ENCODE measurements around the gene ZMYND8. TPM values are rescaled to one million over a fixed set of nuclear protein-coding genes. Genes with fewer than 3 reads are reported as not detected.
"Not testable (repeated sequence)": the region's sequence is repeated elsewhere in the genome, so short reads cannot be mapped to it uniquely, and the experiment has no call there.

Gene ZMYND8
- polyA plus RNA-seq, 3 donors = 41.8 to 44.2 (median 43.6) TPM

DNA sequence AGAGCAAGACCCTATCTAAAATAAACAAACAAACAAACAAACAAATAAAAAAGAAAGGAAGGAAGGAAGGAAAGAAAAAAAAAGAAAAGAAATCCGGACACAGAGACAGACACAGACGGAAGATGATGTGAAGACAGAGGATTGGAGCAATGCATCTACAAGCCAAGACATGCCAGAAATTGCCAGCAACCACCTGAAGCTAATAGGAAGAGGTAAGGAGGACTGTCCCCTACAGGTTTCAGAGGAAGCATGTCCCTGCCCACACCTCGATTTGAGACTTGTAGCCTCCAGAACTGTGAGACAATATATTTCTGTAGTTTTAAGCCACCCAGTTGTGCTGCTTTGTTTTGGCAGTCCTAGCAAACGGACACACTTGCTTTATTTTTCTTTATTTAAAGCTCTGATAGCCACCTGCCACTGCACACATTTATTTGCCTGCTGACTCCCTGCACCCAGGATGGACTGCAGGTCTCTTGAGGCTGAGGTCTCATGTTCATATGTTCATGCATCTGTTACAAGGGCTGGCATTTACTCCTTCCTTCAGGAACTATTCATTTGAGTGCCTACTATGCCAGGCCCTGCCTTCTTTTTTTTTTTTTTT, 20.7 kb upstream of the ZMYND8 start:
- DNase-seq (ENCODE audit: extremely low read depth in 1 of 11, low read depth in 9 of 11, low spot score in 4 of 11) = no peak

DNA sequence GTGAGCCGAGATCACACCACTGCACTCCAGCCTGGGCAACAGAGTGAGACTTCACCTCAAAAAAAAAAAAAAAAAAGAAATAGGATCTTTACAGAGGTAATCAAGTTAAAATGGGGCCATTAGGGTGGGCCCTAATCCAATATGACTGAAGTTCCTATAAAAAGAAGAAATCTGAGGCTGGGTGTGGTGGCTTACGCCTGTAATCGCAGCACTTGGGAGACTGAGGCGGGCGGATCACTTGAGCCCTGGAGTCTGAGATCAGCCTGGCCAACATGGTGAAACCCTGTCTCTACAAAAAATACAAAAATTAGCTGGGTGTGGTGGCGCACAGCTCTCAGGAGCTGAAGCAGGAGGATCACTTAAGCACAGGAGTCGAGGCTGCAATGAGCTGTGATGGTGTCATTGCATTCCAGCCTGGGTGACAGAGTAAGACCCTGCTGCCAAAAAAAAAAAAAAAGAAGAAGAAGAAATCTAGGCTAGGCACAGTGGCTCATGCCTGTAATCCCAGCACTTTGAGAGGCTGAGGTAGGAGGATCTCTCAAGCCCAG, 19.7 kb upstream of the ZMYND8 start:
- not testable (repeated sequence) for DNase-seq (ENCODE audit: extremely low read depth in 1 of 11, low read depth in 9 of 11, low spot score in 4 of 11)

DNA sequence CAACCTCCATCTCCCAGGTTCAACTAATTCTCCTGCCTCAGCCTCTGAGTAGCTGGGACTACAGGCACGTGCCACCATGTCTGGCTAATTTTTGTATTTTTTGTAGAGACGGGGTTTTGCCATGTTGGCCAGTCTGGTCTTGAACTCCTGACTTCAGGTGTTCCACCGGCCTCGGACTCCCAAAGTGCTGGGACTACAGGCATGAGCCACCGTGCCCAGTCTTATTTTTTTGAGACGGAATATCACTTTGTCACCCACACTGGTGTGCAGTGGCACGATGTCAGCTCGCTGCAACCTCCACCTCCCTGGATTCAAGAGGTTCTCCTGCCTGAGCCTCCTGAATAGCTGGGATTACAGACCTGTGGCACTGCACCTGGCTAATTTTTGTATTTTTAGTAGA, 17.6 kb upstream of the ZMYND8 start:
- not testable (repeated sequence) for DNase-seq (ENCODE audit: extremely low read depth in 1 of 11, low read depth in 9 of 11, low spot score in 4 of 11)

DNA sequence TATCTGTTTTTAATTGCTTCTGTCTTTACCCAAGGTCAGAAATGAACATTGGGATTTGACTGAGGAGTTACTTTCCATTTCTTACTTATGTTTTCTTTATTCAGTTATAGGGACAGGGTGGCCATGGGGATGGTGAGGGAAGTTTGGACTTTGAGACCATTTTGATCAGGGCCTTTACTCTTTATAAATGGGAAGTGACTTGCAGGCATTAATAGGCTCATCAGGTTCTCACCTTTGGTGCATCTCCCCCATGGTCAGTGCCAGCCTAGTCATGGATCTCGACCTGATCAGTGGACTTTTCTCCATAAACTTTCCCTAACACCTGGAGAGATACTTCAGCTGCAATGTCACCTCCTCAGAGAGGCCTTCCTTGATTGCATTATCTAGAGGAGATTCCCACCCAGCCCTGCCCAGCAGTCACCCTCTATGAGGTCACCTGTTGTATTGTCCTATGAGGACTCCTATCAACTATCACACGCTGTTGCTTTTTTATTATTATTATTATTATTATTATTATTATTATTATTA, 16.8 kb upstream of the ZMYND8 start:
- no peak for DNase-seq (ENCODE audit: extremely low read depth in 1 of 11, low read depth in 9 of 11, low spot score in 4 of 11)

DNA sequence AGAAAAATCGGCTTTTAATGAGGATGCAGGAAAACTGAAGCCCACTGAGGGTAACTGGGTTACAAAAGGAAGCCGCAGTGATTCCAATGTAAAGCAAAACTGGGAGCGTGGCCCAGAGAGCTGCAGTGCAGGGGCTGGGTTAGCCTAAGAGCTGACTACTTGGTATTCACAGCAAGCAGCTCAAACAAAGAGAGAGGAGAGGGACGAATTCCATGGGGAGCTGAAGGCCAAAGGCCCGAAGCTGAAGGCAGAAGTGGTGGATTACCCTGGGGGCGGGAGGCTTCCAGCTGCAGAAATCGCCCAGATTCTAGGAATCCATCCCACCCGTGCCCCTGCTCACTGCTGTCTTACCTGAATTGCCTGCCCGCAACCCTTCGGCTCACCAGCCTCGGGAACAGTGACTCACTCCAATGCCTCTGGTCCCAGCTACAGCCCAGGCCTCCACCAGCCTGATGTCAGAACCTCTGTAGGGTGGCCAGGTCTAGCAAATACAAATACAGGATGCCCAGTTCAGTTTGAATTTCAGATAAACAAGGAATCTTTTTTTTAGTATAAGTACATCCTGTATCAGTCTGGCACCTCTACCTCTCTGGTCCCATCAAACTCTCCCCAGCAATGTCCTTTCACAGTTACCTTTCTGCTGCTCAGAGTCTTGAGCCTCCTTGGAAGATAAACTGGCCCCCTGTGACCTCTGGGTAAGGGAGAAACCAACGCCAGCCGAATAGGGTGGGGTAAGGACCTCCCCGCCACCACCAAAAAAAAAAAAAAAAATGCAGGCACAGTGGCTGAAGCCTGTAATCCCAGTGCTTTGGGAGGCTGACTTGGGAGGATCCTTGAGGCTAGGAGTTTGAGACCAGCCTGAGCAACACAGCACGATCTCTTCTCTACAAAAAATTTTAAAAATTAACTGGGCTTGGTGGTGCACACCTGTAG, 14.6 kb upstream of the ZMYND8 start:
- DNase-seq (ENCODE audit: extremely low read depth in 1 of 11, low read depth in 9 of 11, low spot score in 4 of 11) = no peak

DNA sequence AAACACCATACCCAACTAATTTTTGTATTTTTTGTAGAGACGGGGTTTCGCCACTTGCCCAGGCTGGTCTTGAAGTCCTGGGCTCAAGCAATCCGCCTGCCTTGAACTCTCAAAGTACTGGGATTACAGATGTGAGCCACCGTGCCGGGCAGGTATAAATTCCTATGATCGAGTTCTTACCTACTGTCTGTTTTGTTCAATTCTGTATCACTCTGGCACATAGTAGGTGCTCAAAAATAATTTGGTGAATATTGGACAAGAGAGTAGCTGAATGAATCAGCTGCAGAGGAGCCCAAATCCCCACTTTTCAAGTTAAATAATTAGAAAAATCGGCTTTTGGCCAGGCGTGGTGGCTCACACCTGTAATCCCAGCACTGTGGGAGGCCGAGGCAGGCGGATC, 13.7 kb upstream of the ZMYND8 start:
- no peak for DNase-seq (ENCODE audit: extremely low read depth in 1 of 11, low read depth in 9 of 11, low spot score in 4 of 11)

DNA sequence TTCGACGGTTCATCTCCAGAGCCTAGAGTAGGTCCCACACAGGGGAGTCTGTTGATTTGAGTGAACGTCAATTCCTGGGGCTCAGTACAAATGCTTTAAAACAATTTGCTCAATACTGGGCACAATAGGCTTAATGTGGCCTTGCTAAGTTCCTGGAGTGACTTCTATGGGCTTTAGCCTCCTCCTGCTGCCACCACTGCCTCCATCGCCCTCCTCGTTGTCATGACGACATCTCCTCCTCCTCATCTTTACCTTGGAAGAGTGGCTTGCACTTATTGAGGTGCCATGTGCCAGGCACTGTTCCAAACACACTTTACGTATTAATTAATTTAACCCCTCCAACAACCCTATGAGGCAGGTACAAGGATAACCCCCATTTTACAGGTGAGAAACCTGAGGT, 11.8 kb upstream of the ZMYND8 start:
- DNase-seq (ENCODE audit: extremely low read depth in 1 of 11, low read depth in 9 of 11, low spot score in 4 of 11) = no peak

DNA sequence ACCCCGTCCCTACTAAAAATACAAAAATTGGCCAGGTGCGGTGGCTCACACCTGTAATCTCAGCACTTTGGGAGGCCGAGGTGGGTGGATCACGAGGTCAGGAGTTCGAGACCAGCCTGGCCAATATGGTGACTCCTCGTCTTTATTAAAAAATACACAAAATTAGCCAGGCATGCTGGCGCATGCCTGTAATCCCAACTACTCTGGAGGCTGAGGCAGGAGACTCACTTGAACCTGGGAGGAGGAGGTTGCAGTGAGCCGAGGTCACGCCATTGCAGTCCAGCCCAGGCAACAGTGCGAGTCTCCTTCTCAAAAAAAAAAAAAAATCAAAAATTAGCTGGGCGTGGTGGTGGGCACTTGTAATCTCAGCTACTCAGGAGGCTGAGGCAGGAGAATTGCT, 9.8 kb upstream of the ZMYND8 start:
- not testable (repeated sequence) for DNase-seq (ENCODE audit: extremely low read depth in 1 of 11, low read depth in 9 of 11, low spot score in 4 of 11)

DNA sequence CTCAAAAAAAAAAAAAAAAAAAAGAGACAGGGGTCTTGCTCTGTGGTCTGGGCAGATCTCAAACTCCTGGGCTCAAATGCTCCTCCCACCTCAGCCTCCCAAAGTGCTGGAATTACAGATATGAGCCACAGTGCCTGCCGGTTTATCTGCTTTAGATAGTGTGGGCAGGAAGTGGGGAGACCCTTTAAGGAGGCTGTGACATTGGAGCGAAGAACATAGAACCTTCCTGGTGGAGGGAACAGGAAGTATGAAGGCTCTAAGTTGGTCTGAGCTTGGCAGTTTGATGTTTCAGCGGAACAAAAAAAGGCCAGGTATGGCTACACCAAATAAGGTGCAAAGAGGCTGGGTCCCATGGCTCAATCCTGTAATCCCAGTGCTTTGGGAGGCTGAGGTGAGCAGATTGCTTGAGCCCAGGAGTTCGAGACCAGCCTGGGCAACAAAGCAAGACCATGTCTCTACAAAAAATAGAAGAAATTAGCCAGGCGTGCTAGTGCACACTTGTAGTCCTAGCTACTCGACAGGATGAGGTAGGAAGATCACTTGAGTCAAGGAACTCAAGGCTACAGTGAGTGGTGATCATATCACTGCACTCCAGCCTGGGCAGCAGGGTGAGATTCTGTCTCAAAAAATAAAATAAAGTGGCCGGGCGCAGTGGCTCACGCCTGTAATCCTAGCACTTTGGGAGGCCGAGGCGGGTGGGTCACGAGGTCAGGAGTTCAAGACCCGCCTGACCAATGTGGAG, 8.7 kb upstream of the ZMYND8 start:
- DNase-seq (ENCODE audit: extremely low read depth in 1 of 11, low read depth in 9 of 11, low spot score in 4 of 11) = no peak

DNA sequence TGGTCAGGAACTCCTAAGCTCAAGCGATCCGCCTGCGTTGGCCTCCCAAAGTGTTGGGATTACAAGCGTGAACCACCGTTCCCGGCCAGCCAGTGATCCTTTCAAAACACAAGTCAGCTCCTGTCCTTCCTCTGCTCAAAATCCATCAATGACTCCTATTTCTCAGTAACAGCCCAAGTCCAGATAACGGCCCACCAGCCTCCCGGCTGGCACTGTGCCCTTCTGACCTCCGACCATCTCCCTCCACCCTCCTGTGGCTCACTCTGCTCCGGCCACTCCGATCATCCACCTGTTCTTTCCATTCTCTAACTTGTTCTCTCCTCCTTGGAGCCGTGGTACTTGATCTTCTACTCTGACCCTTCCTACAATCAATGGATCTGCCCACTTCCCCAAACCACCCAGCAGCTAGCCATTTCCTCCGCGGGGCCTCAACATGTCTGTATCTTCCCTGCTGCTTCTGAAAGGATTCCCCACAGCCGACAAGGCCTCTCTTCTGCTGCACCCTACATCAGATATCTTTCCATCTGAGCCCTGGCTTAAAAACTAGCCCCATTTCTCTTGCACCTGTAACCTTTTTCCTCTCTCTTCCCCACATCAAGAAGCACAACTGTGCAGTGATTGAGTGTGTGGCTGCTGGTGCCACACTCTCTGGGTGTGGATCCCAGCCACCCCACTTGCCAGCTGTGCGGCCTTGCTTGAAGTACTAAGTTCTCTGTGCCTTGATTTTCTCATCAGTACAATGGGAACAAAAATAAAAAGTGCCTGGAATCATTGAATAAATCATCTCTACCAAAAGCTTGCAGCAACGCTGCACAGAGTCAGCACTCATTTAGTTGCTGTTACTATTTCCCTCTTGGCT, 6.1 kb upstream of the ZMYND8 start:
- no peak for DNase-seq (ENCODE audit: extremely low read depth in 1 of 11, low read depth in 9 of 11, low spot score in 4 of 11)

DNA sequence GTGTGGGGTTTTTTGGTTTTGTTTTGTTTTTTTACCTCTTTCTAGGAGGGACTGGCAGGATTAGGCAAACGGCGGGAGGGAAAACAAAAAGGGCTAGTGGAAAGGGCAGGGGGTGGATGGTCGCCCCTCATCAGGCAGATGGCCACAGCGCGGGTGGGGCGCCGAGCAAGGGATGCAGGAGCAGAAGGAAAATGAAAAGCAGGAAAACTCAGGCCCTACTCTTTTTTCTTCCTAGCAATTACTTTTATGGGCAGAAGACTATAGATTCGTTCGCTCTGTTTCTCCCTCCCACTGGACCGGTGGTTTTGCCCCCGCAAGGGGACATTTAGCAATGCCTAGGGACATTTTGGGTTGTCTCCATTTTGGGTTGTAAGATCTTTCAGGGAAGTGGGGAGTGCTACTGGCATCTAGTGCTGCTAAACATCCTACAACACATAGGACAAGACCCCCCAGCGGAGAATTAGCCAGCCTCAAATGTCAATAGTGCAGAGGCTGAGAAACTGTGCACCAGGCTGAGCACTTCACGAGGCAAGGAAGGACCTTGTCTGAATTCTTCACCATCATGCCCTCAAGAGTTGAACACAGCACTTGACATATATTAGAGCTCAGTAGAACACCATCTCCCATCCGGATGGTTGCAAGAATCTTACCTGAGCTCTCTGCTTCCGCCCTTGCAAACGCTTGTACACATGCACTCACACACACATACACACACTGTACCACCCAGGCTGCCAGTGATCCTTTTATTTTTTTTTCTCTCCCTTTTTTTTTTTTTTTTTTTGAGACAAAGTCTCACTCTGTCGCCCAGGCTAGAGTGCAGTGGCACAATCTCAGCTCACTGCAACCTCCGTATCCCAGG, 4.8 kb upstream of the ZMYND8 start:
- DNase-seq (ENCODE audit: extremely low read depth in 1 of 11, low read depth in 9 of 11, low spot score in 4 of 11) = no peak

DNA sequence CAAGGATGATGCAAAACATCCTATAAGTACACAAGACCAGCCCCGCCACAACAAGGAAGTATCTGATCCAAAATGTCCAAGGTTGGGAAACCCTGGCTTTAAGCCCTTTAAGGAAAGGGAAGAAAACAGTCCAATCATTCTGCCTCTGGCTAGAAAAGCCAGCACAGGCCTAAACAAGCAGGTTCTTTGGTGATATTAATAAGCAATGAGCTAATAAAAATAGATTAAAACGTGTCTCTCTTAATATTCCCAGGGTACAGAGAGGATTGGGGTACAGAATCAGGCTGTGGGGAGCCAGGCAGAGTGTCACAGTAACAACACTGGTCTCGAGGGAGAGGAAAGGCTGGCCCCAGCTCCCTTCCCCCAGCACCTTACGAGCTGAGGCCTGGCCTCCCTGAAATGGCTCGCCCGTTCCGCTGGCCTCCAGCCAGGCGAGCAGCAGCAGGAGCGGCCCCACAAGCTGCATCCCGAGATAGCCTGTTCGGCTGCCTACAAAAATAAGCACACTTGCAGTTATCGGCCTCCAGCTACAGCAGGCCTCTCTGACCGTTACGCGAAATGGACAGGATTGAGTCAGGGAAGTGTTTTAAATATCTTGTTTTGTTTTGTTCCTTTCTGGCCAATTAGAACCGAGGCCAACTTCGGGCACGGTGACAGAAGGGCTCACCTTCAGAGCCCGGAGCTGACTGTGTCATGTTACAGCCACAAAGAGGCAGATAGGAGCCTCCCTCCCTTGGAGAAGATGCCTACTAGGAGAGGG, 4.0 kb upstream of the ZMYND8 start:
- no peak for DNase-seq (ENCODE audit: extremely low read depth in 1 of 11, low read depth in 9 of 11, low spot score in 4 of 11)

DNA sequence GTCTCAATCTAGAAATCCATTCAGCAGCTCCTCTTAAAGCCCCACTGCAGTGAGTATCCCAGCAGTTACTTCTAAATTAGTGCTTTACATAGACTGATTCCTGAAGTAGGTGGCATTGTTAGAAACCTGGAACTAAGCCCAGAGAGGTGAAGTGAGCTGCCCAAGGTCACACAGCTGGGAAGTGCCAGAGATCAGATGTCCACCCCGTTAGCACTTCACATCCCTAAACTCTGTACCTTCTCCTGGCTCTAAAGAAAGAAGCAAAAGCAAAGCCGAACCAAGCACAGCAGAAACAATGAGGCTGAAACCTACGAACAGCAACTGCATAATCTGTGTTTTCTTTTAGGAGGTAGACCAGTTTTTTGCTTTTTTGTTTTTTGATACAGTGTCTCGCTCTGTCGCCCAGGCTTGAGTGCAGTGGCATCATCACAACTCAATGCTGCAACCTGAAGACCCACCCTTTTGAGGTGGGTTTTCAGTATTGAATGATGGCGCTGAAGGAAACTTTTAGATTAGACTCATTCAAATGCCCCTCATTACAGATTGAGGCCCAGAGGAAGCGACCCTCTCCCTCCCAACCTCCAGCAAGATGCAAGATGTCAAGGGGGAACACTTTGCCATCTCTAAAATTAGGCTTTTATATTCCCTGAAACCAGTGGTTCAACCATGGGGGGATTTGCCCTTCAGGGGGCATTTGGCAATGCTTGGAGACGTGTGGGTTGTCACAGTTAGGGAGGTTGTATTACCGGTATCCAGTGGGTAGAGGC, 3.2 kb upstream of the ZMYND8 start:
- DNase-seq (ENCODE audit: extremely low read depth in 1 of 11, low read depth in 9 of 11, low spot score in 4 of 11) = no peak

DNA sequence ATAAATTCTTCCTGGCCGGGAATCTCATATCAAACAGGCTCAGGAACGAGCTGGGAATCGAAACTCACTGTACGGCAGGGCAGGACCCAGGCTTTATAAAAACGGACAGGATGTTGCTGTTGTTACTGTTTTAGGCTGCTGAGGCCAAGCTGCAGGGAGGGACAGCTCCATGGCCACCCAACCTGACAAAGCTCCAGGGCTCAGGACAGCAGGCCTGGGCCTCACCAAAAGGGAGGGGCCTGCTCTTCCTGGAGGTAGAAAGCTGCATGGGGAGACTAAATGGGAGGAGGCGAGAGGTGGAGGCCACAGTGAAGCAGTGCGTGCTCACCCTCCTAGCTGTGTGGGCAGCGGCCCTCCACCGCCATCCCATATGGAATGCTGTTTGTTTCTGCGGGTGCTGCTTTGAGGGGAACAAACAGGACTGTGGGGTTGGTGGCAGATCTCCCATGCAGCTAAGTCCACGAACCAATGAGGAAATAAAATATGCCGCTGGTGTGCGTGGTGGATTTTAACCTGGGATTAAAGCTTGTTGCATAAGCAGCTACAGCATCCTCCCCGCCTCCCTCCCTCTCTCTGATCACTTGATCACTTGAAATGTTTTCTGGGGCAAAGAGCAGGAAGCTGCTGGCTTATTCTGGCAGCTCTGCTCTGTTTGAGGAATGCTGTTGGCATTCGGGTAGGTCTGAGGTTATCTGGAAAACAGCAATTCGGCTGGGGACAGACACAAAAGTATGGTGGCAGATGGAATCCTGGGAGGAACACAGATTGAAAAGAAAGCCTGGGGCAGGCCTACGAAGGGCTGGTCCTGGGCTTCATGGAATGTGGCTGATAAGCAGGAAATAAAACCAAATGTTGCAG, 2.4 kb upstream of the ZMYND8 start:
- DNase-seq (ENCODE audit: extremely low read depth in 1 of 11, low read depth in 9 of 11, low spot score in 4 of 11) = peak in 2 of 11 donors; percentile 84

DNA sequence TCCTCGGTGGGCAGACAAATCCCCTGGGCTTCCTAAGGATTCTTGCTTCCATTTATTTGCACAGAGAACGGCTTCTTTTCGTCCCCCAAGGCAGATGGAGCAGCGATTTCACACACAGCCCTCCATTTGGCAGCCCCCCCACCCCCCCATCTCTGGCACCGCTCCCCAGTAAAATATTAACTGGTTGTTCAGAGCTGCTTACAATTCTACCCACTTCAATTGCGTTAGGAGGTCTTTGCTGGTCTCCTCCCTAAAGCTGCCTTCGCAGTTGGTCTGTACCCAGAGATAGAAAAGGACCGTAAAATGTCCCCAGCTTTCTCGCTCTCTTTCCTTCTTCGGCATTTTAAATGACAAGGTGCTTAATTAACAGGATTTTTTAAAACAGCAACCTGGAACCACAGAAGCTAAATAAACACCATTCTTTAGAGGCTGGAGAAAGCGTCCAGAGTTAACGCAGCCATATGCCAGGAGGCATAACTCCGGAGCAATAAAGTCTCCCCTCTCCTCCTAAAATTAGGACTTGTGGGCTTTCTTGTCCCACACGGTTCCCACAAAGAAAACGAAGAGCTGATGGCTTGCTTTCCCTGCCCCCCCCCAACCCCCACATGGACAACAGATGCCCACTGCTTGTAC, 1.7 kb upstream of the ZMYND8 start:
- DNase-seq (ENCODE audit: extremely low read depth in 1 of 11, low read depth in 9 of 11, low spot score in 4 of 11) = no peak
